ENCODE measurements around the gene LAMP1.
"Not testable (repeated sequence)": the region's sequence is repeated elsewhere in the genome, so short reads cannot be mapped to it uniquely, and the experiment has no call there.

LAMP1 gene

DNA sequence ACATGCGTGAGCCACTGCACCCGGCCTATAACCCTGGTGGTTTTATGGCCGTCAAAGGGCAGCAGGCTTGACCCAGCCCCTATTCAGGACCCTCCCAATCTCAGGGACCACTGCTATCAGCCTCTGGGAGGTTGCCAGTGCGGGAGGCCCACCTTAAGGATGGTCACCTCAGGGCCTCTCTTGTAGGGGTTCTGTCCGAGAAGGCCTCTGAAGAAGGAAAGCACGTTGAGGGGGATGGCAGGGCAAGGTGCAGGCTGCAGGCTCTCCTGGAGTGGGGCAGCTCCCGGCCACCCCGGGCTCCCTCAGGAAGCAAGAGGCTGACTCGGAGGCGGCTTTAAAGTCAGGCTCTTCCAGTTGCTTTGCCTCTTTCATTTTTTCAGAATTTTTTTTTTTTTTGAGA is 72.8 kb downstream of the LAMP1 start:
- TF ChIP-seq, protein P1, sequence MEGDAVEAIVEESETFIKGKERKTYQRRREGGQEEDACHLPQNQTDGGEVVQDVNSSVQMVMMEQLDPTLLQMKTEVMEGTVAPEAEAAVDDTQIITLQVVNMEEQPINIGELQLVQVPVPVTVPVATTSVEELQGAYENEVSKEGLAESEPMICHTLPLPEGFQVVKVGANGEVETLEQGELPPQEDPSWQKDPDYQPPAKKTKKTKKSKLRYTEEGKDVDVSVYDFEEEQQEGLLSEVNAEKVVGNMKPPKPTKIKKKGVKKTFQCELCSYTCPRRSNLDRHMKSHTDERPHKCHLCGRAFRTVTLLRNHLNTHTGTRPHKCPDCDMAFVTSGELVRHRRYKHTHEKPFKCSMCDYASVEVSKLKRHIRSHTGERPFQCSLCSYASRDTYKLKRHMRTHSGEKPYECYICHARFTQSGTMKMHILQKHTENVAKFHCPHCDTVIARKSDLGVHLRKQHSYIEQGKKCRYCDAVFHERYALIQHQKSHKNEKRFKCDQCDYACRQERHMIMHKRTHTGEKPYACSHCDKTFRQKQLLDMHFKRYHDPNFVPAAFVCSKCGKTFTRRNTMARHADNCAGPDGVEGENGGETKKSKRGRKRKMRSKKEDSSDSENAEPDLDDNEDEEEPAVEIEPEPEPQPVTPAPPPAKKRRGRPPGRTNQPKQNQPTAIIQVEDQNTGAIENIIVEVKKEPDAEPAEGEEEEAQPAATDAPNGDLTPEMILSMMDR (IDR thresholded peaks at IDR 0.05; ENCODE audit: borderline replicate concordance, insufficient read depth, low read depth, low read length), result no peak
- H3K4me3 ChIP-seq (ENCODE audit: low read depth, low read length), result no peak overlapping the region

DNA sequence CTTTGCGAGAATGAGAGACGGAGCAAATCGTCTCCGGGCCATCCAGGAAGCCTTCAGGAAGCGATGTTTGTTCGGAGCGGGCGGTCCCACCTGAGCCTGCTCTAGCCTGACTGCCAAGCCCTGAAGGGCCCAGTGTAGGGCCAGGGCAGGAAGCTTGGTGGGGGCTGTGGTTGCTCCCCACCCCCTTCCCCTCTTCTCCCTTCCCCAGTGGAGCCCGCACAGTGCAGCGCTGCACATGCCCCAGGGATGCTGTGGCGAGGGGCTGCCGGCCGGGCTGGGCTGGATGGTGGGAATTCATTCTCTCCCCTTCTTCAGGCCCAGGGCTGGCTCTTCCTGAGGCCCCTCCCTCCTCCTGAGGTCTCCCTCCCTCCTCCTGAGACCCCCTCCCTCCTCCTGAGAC is 74.0 kb downstream of the LAMP1 start:
- H3K4me3 ChIP-seq (ENCODE audit: low read depth, low read length), result no peak overlapping the region
- TF ChIP-seq, protein P1 (IDR thresholded peaks at IDR 0.05; ENCODE audit: borderline replicate concordance, insufficient read depth, low read depth, low read length), result no peak

DNA sequence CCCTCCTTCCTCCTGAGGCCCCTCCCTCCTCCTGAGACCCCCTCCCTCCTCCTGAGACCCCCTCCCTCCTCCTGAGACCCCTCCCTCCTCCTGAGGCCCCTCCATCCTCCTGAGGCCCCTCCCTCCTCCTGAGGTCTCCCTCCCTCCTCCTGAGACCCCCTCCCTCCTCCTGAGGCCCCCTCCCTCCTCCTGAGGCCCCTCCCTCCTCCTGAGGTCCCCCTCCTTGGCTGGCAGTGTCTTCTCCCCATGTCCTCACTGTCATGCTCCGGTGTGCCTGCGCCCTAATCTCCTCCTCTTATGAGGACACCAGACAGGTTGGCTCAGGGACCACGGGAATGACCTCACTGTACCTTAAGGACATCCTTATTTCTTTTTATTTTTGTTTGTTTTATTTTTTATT is 74.7 kb downstream of the LAMP1 start:
- not testable (repeated sequence) for H3K4me3 ChIP-seq (ENCODE audit: low read depth, low read length)
